PC-9 (cell line): ENCODE data around the gene ALDH4A1.

Experiments
- CTCF ChIP-seq: fragments of 200-600 bp; sonication (generic); conservative IDR thresholded peaks from 2 replicates; pipeline ENCODE4 v1.6.1; 2017; ENCODE audit warnings: mixed run types, antibody characterized with exemption, mild to moderate bottlenecking, moderate library complexity
- EZH2 ChIP-seq: fragments of 200-600 bp; sonication (generic); IDR thresholded peaks from 2 replicates; pipeline ENCODE4 v1.8.0; 2017; ENCODE audit warnings: antibody characterized with exemption, low read depth

GRCh38 chr1:18940303-18941020, 38.1 kb upstream of the ALDH4A1 start:
- no peak for TF ChIP-seq CTCF
- no peak for TF ChIP-seq EZH2
